Measurements from ENCODE around the gene OLFML2A.

Gene OLFML2A

DNA sequence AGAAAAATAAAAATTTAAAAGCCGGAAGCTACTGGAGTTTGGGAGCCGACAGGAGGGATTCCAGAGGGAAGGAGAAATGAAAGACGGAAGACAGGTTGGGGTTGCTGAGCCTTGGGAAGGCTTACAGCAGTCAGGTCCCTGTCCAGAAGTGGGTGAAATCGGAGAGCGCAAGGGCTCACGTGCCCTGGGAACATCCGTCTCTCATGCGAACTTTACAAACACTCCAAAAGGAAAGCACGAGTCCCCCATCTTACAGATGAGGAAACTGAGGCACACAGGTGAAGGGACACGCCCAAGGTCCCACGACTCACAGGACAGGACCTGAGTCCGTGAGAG, 347 bp upstream of the OLFML2A start:
- DNase-seq = no peak

DNA sequence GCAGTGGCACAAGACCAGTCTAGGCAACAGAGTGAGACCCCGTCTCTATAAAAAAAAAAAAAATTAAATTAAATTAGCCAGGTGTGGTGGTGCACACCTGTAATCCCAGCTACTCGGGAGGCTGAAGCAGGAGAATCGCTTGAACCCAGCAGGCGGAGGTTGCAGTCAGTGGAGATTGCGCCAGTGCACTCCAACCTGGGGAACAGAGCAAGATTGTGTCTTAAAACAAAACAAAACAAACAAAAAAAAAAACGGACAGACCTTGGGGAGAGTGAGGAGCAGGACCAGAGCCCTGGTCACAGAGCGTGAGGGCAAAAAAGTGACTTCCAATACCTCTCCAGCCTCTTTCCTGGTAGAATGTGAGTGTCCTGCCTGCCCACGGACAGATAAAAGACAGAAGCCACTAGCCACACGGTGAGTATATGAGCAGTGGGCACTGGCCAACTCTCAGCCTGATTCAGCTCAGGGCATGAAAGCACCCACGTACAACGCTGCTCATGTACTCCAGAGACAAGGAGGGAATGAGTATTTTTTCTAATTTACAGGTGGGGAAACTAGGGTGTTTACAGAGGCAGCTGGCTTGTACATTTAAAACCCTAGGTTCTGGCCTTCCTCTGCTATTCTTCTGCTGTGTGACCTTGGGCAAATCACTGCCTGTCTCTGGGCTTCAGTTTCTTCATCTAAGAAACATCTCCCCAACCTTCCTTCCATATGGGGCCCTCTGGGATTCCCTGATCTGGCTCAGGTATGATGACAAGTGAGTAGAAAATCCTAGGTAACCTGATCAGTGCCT, 1.8 kb downstream of the OLFML2A start:
- no peak for DNase-seq

DNA sequence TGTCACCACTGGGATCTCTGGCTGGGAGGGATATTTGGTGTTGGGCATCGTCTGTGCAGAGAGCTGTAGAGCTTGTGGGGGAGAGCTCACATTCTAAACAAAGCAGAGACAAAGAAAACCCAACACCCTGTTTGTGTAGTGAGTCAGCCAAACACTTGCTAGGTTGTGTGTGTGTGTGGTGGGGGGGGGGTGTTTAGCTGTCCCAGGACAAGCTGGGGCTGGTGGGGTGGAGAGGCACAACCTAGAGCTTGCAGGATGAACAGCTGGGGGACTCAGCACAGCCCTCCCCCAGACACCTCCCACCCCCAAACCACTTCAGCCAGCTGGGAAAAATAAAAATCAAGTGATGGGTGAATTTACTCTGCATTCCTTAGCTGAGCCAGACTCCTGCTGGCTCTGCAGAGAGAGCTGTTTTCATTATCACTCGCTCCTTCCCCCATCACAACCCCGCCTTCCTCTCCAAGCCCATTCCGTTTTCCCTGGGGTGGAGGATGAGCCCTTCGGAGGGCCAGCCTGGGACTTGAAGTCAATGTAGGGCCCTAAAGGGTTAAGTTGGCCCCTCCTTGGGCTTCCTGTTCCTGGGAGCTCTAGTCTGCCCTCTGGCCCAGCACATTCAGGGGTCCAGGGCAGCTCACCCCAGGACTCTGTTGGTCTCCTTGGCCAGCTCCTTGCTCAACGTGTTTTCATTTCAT, 2.6 kb downstream of the OLFML2A start:
- no peak for DNase-seq

DNA sequence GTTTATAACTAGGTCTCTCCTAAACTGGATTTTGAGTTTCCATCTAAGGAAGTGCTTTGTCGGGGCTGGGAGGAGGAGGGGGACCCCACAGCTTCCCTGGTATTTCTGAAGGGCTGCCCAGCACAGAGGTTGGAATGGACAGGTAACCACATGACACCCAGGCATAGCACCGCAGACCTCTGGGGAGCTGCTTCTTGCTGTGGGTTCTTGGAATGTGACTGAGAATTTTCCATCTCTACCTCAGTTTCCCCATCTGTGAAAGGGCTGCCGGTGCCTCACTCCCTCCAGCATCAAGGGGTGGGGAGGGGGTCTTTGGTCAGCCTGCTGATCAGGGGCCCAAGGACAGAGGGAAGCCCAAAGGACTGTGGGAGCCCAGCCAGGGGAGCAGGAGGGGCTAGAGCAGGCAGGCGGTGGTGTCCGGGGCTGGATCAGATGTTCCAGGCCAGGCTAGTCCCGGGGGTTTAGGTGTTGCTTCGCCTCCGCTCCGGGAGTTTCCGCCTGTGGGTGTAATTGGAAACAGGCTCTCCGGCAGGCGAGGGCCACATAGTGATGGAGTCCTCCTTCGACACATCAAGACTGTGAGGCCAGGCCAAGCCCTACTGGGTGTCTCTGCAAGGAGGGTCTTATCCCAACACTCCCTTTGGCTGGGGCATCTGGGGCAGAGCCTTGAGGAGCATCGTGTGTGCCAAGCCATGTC, 3.3 kb downstream of the OLFML2A start:
- no peak for DNase-seq

DNA sequence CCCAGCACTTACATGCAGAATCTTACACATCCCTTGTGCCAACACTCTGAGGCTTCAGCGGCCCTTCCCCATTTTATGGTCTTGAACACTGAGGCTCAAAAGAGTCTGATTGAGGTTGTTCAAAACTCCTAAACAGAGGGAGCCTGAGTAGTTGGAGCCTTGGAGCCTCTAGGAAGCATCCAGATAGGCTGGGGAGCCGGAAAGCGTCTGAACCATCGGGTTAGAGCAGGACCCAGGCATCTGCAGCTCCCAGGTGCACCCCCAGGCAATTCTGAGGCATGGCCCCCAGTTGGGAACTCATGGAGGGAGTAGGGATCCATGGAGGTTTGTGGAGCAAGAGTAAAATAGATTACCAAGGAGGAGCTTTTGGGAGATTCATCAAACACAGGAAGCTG, 3.8 kb downstream of the OLFML2A start:
- DNase-seq = no peak

DNA sequence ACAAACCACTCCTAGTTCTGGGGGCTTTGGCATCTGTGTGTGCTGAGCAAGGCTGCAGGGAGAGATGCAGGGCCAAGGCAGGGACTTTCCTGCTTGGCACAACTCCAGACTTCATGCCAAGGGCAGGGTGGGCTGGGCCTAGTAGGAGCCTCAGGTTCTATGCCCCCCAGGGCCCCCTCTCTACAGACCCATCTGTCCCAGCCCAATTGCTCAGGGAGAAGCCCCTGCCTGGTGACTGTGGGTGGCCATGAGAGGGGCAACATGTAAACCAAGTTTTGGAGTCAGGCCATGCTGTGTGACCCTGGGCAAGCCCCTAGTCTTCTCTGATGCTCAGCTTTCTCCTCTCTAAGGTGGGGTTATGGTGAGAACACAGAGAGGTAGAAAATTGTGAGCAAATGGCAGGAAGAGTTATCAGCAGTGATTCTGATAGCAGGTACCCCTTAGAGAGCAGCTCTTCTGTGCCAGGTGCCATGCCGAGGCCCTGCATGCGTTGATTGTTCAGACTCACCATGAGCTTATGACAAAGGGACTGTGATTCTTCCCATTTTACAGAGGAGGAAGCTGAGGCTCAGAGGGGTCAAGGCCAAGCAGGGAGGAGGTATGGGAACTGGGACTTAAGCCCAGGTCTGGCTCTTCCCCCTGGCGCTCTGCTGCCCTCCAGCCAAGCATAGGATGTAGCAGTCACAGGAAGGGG, 5.2 kb downstream of the OLFML2A start:
- DNase-seq = no peak

DNA sequence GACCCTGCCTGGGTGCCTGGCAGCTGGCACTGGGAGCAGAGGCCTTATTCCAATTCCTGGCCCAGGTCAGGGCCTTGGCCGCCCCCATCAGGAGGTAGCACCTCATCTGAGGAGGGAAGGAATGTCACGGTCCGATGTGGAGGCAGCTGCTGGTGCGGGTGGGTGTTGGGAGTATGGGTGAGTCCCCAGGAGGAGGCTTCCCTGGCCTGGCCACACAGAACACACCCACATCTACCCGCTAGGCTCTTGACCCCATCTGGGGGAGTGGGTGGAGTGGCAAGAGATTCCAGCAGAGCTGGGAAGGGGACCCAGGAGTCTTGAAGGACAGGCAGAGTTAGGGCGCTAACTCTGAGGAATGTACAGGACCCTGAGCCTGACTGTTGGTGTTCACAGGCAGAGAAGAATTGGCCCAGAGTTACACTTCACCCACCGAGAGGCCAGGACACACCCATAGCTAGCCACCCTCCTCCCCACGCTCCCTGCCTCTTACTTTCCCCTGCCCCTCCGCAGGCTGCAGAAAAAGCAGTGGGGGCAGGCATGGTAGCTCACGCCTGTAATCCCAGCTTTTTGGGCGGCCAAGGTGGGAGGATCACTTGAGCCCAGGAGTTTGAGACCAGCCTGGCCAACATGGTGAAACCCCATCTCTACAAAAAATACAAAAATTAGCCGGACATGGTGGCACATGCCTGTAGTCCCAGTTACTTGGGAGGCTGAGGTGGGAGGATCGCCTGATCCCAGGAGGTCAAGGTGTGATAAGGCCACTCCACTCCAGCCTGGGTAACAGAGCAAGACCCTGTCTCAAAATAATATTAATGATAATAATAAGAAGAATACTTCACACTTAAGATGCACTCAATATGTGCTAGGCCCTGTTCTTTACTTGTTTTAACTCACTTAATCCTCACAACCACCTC, 6.0 kb downstream of the OLFML2A start:
- no peak for DNase-seq

DNA sequence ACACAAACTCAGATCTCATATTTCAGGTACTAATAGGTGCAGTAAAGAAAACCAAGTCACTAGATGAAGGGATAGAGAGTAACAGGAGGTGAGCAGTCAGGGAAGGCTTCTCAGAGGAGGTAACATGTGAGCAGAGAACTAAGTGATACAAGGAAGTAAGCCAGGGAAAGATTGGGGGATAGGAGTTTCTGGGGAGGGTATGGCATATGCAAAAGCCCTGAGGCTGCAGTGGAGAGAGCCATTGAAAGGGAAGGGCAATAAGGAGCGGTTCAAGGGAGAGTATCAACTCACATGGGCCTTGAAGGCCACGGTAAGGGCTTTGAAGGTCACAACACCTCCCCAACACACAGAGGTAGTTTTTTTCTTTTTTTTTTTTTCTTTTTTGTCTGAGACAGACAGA, 6.9 kb downstream of the OLFML2A start:
- DNase-seq = no peak

DNA sequence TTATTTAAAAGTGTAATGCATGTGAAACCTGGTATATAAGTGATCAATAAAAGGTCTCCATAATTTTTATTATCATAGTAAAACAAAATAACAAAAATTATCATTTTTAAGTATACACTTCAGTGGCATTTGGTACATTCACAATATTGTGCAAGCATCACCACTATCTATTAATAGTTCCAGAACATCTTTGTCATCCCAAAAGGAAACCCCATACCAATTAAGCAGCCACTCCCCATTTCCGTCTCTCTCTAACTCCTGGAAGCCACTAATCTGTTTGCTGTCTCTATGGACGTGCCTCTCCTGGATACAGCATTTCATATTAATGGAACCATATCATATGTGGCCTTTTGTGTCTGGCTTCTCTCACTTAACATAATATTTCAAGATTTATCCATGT, 7.6 kb downstream of the OLFML2A start:
- no peak for DNase-seq

DNA sequence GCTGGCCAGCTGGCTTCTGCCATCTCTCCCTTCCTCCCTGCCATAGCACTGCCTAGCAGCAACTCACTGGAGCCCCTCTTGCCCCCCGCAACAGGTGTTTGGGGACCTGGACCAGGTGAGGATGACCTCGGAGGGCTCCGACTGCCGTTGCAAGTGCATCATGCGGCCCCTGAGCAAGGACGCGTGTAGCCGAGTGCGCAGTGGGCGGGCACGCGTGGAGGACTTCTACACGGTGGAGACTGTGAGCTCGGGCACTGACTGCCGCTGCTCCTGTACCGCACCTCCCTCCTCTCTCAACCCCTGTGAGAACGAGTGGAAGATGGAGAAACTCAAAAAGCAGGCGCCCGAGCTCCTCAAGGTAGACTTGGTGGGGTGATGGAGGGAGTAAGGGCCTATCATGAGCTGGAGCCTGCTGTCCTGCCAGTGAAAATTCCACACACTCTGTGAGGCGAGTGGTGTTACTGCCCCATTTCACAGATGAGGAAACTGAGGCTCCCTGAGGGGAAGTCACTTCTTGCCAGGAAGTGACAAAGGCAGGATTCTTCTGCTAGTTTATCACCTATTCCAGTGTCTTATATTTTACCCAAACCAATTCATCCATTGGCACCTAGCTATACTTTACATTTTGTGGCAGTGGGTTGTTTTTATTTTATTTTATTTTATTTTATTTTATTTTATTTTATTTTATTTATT, 10.1 kb downstream of the OLFML2A start:
- DNase-seq = no peak

DNA sequence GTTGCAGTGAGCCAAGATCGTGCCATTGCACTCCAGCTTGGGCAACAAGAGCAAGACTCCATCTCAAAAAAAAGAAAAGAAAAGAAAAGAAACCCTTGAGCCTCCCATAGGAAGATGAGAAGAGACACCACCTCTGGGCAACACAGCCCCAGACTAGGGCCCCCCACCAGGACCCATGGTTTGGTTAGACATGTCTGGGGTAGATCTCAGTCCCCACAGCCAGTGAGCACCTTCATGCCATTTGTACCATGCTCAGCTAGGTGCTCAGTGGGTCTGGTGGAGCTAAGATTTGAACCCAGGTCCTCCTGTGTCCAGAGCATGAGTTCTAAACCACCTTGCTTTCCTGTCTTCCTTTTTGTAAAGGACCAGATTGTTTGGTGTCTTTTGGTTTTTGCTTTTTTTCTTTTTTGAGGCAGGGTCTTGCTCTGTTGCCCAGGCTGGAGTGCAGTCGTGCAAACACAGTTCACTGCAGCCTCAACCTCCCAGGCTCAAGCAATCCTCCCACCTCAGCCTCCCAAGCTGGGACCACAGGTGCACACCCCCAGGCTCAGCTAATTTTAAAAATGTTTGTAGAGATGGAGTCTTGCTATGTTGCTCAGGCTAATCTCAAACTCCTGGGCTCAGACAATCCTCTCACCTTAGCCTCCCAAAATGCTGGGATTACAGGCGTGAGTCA, 11.7 kb downstream of the OLFML2A start:
- no peak for DNase-seq

DNA sequence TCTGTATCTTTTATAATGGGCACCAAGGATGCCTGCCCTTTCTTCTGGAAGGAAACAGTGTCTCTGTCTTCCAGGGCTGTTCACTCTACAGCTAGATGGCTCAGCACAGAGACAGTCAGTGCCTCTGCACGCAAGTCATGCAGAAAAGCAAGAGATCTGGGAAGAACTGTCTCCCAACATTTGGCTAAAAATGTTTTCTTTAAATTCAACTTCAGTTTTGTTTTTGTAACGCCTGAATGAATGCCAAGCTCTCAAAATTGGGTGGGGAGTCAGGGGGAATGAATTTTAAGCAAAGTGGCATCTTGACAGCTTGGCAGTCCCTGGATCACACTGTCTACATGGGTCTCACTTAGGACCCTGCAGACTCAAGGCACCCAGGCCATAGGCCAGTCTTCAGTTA, 12.6 kb downstream of the OLFML2A start:
- DNase-seq = no peak

DNA sequence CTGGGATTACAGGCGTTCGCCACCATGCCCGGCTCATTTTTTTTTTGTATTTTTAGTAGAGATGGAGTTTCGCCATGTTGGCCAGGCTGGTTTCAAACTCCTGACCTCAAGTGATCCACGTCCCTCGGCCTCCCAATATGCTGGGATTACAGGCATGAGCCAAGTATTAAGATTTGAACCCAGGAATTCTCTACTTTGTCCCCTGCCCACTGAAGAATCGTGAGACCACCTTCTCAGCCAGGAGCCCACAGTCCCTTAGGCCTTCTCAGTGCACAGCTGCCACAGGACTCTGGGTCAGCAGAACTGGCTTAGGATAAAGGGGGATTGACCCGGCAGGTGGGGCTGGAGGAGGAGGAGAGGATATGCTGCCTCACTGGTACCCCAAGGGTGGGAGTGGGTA, 13.4 kb downstream of the OLFML2A start:
- no peak for DNase-seq

DNA sequence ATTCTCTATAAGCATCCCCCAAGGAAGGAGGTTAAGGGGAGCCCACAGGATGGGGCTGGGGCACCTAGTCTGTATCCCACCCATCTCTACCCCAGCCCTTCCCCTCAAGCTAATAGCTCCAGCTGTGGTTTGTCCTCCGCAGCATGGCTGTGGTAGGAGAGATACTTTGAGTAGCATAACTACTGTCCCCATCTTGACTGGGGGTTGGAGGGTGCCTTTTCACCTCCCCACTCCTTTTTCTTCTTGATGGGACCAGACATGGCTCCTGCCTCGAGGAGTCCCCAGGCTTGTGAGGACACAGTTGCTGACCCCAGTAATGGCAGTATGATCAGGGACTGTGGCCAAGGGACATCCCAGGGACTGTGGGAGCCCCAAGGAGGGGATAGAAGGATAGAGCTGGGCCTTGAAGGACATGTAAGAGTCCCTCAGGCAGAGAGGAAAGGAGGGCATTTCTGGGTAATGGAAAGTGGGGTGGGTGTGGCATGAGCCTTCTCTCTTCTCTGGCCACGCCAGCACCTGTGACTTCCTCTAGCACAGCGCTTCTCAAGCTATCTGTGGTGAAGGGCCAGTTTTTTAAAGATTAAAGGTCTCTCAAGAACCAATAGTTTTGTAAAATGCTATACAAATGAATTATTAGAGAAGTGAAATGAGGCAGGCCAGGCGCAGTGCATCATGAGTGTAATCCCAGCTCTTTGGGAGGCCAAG, 14.0 kb downstream of the OLFML2A start:
- no peak for DNase-seq

DNA sequence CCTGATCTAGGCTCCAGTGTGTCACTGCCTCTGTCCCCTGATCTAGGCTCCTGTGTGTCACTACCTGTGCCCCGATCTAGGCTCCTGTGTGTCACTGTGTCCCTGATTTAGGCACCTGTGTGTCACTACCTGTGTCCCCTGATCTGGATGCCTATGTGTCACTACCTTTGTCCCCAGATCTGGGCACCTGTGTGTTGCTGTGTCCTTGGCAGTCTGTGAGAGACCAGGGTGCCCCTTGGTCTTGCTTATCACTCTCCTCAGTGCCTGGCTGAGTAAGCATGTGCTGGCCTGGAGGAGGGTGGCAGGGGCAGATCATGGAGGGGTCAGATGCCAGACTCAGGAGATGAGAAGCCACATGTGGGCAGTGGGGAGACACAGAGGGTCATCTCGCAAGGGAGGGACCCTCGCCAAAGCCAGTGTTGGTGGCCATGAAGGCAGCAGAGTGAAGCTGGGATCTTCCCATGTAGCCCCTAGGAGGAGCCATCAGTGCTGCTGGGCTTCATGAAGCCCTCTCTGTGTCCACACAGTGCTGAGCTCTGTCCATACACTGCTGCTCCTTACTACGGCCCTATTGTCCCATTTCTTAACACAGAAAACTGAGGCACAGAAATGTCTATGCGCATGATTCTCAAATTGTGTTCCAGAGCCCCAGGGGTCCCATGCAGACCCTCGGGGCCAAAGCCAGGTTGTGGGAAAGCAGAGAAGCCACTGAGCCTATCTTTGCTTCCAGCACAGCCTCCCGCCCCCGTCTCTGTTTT, 15.5 kb downstream of the OLFML2A start:
- DNase-seq = no peak

DNA sequence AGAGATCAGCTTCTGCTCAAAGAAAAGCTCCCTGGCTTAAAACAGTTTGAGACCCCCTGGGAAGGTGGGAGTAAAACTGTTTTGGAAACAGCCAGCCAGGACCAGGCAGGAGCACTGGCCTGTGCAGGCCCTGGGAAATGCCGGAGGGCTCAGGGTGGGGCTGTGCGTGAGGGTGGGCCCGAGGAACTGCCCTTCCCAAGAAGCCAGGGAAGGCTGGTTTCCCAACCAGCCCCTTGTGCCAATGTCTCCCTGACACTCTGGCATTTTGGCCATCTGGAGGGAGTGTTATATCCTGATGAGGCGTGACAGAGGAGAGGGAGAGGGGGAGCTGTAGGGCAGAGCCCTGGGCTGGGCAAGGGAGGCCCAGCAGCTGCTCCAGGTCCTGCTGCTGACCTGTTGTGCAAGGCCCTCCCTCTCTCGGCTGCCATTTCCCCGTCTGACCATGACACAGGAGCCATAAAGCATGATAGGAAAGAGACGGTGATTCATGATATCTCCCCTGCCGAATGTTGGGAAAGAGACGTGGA, 16.1 kb downstream of the OLFML2A start:
- no peak for DNase-seq

DNA sequence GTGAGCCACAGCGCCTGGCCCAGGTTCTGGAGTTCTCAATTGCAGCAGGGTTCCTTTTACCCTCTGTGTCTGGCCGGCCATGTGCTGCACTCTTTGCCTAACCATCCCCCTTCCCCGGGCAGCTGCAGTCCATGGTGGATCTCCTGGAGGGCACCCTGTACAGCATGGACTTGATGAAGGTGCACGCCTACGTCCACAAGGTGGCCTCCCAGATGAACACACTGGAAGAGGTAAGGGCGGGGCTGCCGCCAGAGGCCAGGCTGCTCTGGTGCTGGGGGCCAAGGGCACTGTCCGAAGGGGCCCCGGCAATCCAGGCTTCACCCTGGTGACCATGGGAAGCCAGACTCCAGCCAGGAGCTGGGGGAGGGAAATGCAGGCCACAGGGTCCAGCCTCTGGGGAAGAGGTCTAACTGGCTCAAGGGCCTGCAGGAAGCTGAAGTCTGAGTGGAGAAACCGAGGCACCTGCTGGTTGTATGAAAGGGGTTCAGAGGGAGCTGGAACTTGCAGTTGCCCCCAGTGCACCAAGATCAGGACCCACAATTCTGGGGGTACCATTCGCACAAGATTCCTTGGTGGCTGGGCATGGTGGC, 18.1 kb downstream of the OLFML2A start:
- no peak for DNase-seq
